Mesodermal cell (in vitro differentiated cells): ENCODE data around the gene MRPL23.

Experiments used
- H3K27ac ChIP-seq: 2 replicates; pipeline ENCODE4 v1.7.0; 2013; ENCODE audit warnings: mild to moderate bottlenecking, low read depth, low read length, moderate library complexity; ENCODE audit not compliant: severe bottlenecking
- H3K36me3 ChIP-seq: 2 replicates; pipeline ENCODE4 v1.7.1; 2013; ENCODE audit warnings: mild to moderate bottlenecking, low read length, moderate library complexity; ENCODE audit not compliant: control insufficient read depth, insufficient read depth
- H3K4me1 ChIP-seq: one replicate; pipeline ENCODE4 v1.7.1; 2013; ENCODE audit warnings: mild to moderate bottlenecking, low read length; ENCODE audit not compliant: insufficient read depth, control insufficient read depth, poor library complexity, severe bottlenecking
- H3K4me3 ChIP-seq: 2 replicates; pipeline ENCODE4 v1.7.0; 2013; ENCODE audit warnings: low read length, control low read depth, mild to moderate bottlenecking; ENCODE audit not compliant: insufficient read depth, poor library complexity, severe bottlenecking; ENCODE audit errors: extremely low read depth
- H3K9me3 ChIP-seq: 2 replicates; pipeline ENCODE4 v1.7.1; 2013; ENCODE audit warnings: mild to moderate bottlenecking, low read length, moderate library complexity; ENCODE audit not compliant: control insufficient read depth
- WGBS, 2 experiments: methylation state at CpG; one replicate each; pipeline ENCODE4 v1.1.5; 2013; ENCODE audit warnings: missing lambda C conversion rate in 2 of 2; ENCODE audit not compliant: insufficient coverage in 2 of 2; 5-methylcytosine and 5-hydroxymethylcytosine counted together

Gene MRPL23

GRCh38 chr11:1947592-1948237 is 583 bp downstream of the MRPL23 start:
- WGBS, 2 experiments: no CpG with 5 or more reads among the region's 36 CpGs
- H3K4me1 ChIP-seq: no peaks in the 10 kb centered on the region
- no peaks in the 10 kb centered on the region for H3K36me3 ChIP-seq
- H3K9me3 ChIP-seq: no peaks in the 10 kb centered on the region
- no peak overlapping the region for H3K27ac ChIP-seq
- no peak overlapping the region for H3K4me3 ChIP-seq

- H3K4me3 ChIP-seq: no peak overlapping the region
- H3K36me3 ChIP-seq: no peaks in the 10 kb centered on the region
- H3K9me3 ChIP-seq: no peaks in the 10 kb centered on the region
- H3K27ac ChIP-seq: no peak overlapping the region
- no peaks in the 10 kb centered on the region for H3K4me1 ChIP-seq
- WGBS, 2 experiments: no CpG with 5 or more reads among the region's 11 CpGs
Observed at GRCh38 chr11:1948389-1948788, 1.3 kb downstream of the MRPL23 start.

GRCh38 chr11:1949302-1949701 is 2.2 kb downstream of the MRPL23 start:
- no peaks in the 10 kb centered on the region for H3K36me3 ChIP-seq
- no peak overlapping the region for H3K4me3 ChIP-seq
- H3K27ac ChIP-seq: no peak overlapping the region
- WGBS, 2 experiments: no CpG with 5 or more reads among the region's 6 CpGs
- H3K9me3 ChIP-seq: no peaks in the 10 kb centered on the region
- no peaks in the 10 kb centered on the region for H3K4me1 ChIP-seq

GRCh38 chr11:1949922-1950321 is 2.8 kb downstream of the MRPL23 start:
- Histone ChIP-seq H3K36me3 (no peaks in the 10 kb centered on the region), H3K27ac (no peak overlapping the region), H3K4me1 (no peaks in the 10 kb centered on the region), H3K4me3 (no peak overlapping the region), H3K9me3 (no peaks in the 10 kb centered on the region)
- WGBS, 2 experiments: no CpG with 5 or more reads among the region's 15 CpGs

- H3K4me3 ChIP-seq: no peak overlapping the region
- no CpG with 5 or more reads among the region's 29 CpGs for WGBS, 2 experiments
- H3K9me3 ChIP-seq: no peaks in the 10 kb centered on the region
- H3K27ac ChIP-seq: no peak overlapping the region
- no peaks in the 10 kb centered on the region for H3K4me1 ChIP-seq
- H3K36me3 ChIP-seq: no peaks in the 10 kb centered on the region
Observed at GRCh38 chr11:1952806-1953482, 5.8 kb downstream of the MRPL23 start.

GRCh38 chr11:1953489-1954266 is 6.5 kb downstream of the MRPL23 start:
- no CpG with 5 or more reads among the region's 23 CpGs for WGBS, 2 experiments
- Histone ChIP-seq H3K36me3 (no peaks in the 10 kb centered on the region), H3K9me3 (no peaks in the 10 kb centered on the region), H3K4me3 (no peak overlapping the region), H3K27ac (no peak overlapping the region), H3K4me1 (no peaks in the 10 kb centered on the region)

GRCh38 chr11:1958367-1958766 is 11.2 kb downstream of the MRPL23 start:
- H3K9me3 ChIP-seq: no peaks in the 10 kb centered on the region
- no peaks in the 10 kb centered on the region for H3K36me3 ChIP-seq
- H3K4me3 ChIP-seq: no peak overlapping the region
- H3K4me1 ChIP-seq: no peaks in the 10 kb centered on the region
- no CpG with 5 or more reads among the region's 18 CpGs for WGBS, 2 experiments
- H3K27ac ChIP-seq: no peak overlapping the region

GRCh38 chr11:1959786-1960185 is 12.7 kb downstream of the MRPL23 start:
- Histone ChIP-seq H3K27ac (no peak overlapping the region), H3K4me1 (no peaks in the 10 kb centered on the region), H3K36me3 (no peaks in the 10 kb centered on the region), H3K4me3 (no peak overlapping the region), H3K9me3 (no peaks in the 10 kb centered on the region)
- no CpG with 5 or more reads among the region's 17 CpGs for whole genome bisulfite sequencing, 2 experiments

- Histone ChIP-seq H3K4me1 (no peaks in the 10 kb centered on the region), H3K4me3 (no peak overlapping the region), H3K36me3 (no peaks in the 10 kb centered on the region), H3K27ac (no peak overlapping the region), H3K9me3 (no peaks in the 10 kb centered on the region)
- WGBS, 2 experiments: no CpG with 5 or more reads among the region's 20 CpGs
Observed at GRCh38 chr11:1963864-1964263, 16.7 kb downstream of the MRPL23 start.

GRCh38 chr11:1964348-1964747 is 17.2 kb downstream of the MRPL23 start:
- Histone ChIP-seq H3K4me1 (no peaks in the 10 kb centered on the region), H3K4me3 (no peak overlapping the region), H3K27ac (no peak overlapping the region), H3K9me3 (no peaks in the 10 kb centered on the region), H3K36me3 (no peaks in the 10 kb centered on the region)
- WGBS, 2 experiments: no CpG with 5 or more reads among the region's 17 CpGs

GRCh38 chr11:1964955-1965354 is 17.8 kb downstream of the MRPL23 start:
- WGBS, 2 experiments: no CpG with 5 or more reads among the region's 20 CpGs
- Histone ChIP-seq H3K36me3 (no peaks in the 10 kb centered on the region), H3K27ac (no peak overlapping the region), H3K9me3 (no peaks in the 10 kb centered on the region), H3K4me3 (no peak overlapping the region), H3K4me1 (no peaks in the 10 kb centered on the region)
